Cardiac muscle cell (in vitro differentiated cells and primary cell): Measurements from ENCODE around the gene HM13. TPM values are rescaled to one million over a fixed set of nuclear protein-coding genes. Genes with fewer than 3 reads are reported as not detected.
"Not testable (repeated sequence)": the region's sequence is repeated elsewhere in the genome, so short reads cannot be mapped to it uniquely, and the experiment has no call there.

ENCODE experiments used
- DNase-seq, 2 donors: peaks; one replicate each; pipeline versions ENCODE4 v3.0.0 to v3.0.0-alpha.2; 2010 to 2017; ENCODE audit warnings: low read depth in 1 of 2, low spot score in 1 of 2
- H3K27ac ChIP-seq: fragments of 200-600 bp; sonication (generic); 2 replicates; pipeline ENCODE4 v1.5.1; 2016
- H3K27me3 ChIP-seq: fragments of 200-600 bp; sonication (generic); 2 replicates; pipeline ENCODE4 v1.6.0; 2016; ENCODE audit warnings: control low read depth
- H3K36me3 ChIP-seq: fragments of 200-600 bp; sonication (generic); 2 replicates; pipeline ENCODE4 v1.5.1; 2016; ENCODE audit warnings: control low read depth
- H3K4me1 ChIP-seq: fragments of 200-600 bp; sonication (generic); 2 replicates; pipeline ENCODE4 v1.8.1; 2017; ENCODE audit warnings: low read depth, mild to moderate bottlenecking, mixed run types
- H3K4me3 ChIP-seq: fragments of 200-600 bp; sonication (generic); 2 replicates; pipeline ENCODE4 v1.5.1; 2016; ENCODE audit warnings: mild to moderate bottlenecking
- H3K9me3 ChIP-seq: fragments of 200-600 bp; sonication (generic); 2 replicates; pipeline ENCODE4 v1.5.1; 2017; ENCODE audit warnings: low read depth, mild to moderate bottlenecking, control low read depth
- CTCF ChIP-seq: IDR thresholded peaks from 2 replicates; pipeline ENCODE4 v1.5.1; 2012; ENCODE audit warnings: low read depth, mild to moderate bottlenecking, low read length
- polyA plus RNA-seq: library from polyadenylated mRNA; unstranded; fragments of >200 nt; fragmentation: Nextera tagmentation; extraction: Ambion mirVana; gene quantifications from 2 replicates; pipeline ENCODE4 v1.2.1, GENCODE V29; 2016
- total RNA-seq: library from RNA; depleted of rRNA; stranded (reverse); fragments of >200 nt; gene quantifications from 2 replicates; pipeline ENCODE4 v1.2.3, GENCODE V29; 2016

Gene HM13
- total and polyA plus RNA-seq, 2 experiments from 2014 or later, result 49.8 to 170 TPM

- no peak overlapping the region for H3K4me3 ChIP-seq
- H3K27me3 ChIP-seq, result no peaks in the 10 kb centered on the region
- peaks cover 34% of the 10 kb centered on the region for H3K36me3 ChIP-seq
- H3K4me1 ChIP-seq, result no peaks in the 10 kb centered on the region
- DNase-seq, result no peak
- no peak for TF ChIP-seq CTCF
- H3K27ac ChIP-seq, result no peak overlapping the region
- H3K9me3 ChIP-seq, result no peaks in the 10 kb centered on the region
Measured at GRCh38 chr20:31536575-31536974, 22.3 kb downstream of the HM13 start.

GRCh38 chr20:31537116-31537871 lies 23.1 kb downstream of the HM13 start:
- no peak for DNase-seq
- no peaks in the 10 kb centered on the region for H3K4me1 ChIP-seq
- TF ChIP-seq CTCF, result no peak
- no peak overlapping the region for H3K27ac ChIP-seq
- no peak overlapping the region for H3K4me3 ChIP-seq
- peaks cover 32% of the 10 kb centered on the region for H3K36me3 ChIP-seq
- H3K27me3 ChIP-seq, result no peaks in the 10 kb centered on the region
- no peaks in the 10 kb centered on the region for H3K9me3 ChIP-seq

- Histone ChIP-seq H3K36me3 (peaks cover 26% of the 10 kb centered on the region), H3K27ac (no peak overlapping the region), H3K4me1 (no peaks in the 10 kb centered on the region), H3K27me3 (no peaks in the 10 kb centered on the region), H3K9me3 (no peaks in the 10 kb centered on the region), H3K4me3 (no peak overlapping the region)
- no peak for TF ChIP-seq CTCF
- DNase-seq, result no peak
Measured at GRCh38 chr20:31537890-31538289, 23.6 kb downstream of the HM13 start.

- H3K9me3 ChIP-seq, result no peaks in the 10 kb centered on the region
- no peak for DNase-seq
- H3K36me3 ChIP-seq, result peaks cover 25% of the 10 kb centered on the region
- no peak overlapping the region for H3K4me3 ChIP-seq
- H3K27me3 ChIP-seq, result no peaks in the 10 kb centered on the region
- no peak overlapping the region for H3K27ac ChIP-seq
- H3K4me1 ChIP-seq, result no peaks in the 10 kb centered on the region
- no peak for TF ChIP-seq CTCF
Measured at GRCh38 chr20:31538326-31538725, 24.1 kb downstream of the HM13 start.

- not testable (repeated sequence) for H3K4me1 ChIP-seq, DNase-seq, H3K4me3 ChIP-seq, H3K27me3 ChIP-seq, H3K27ac ChIP-seq, H3K9me3 ChIP-seq
- H3K36me3 ChIP-seq, result peaks cover 21% of the 10 kb centered on the region
Measured at GRCh38 chr20:31539636-31540035, 25.4 kb downstream of the HM13 start.

GRCh38 chr20:31540406-31540805 lies 26.2 kb downstream of the HM13 start:
- H3K4me3 ChIP-seq, result no peak overlapping the region
- peaks cover 19% of the 10 kb centered on the region for H3K36me3 ChIP-seq
- H3K27me3 ChIP-seq, result no peaks in the 10 kb centered on the region
- H3K27ac ChIP-seq, result no peak overlapping the region
- no peak for TF ChIP-seq CTCF
- no peaks in the 10 kb centered on the region for H3K9me3 ChIP-seq
- no peak for DNase-seq
- no peaks in the 10 kb centered on the region for H3K4me1 ChIP-seq
